GM04503 (cell line): ENCODE results near the gene CENPH.
"Not testable (repeated sequence)": the region's sequence is repeated elsewhere in the genome, so short reads cannot be mapped to it uniquely, and the experiment has no call there.

Source experiments
- DNase-seq: peaks from one replicate; pipeline ENCODE4 v3.0.0-alpha.2; 2012; ENCODE audit warnings: low read depth

Gene CENPH, protein sequence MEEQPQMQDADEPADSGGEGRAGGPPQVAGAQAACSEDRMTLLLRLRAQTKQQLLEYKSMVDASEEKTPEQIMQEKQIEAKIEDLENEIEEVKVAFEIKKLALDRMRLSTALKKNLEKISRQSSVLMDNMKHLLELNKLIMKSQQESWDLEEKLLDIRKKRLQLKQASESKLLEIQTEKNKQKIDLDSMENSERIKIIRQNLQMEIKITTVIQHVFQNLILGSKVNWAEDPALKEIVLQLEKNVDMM

GRCh38 chr5:69189162-69190086 is at the start of gene CENPH:
Gene CENPH, plus strand, starts transcription at chr5:69189583. Its CDS starts 52 bp downstream, at chr5:69189635.
- peak; percentile 66 for DNase-seq

DNA sequence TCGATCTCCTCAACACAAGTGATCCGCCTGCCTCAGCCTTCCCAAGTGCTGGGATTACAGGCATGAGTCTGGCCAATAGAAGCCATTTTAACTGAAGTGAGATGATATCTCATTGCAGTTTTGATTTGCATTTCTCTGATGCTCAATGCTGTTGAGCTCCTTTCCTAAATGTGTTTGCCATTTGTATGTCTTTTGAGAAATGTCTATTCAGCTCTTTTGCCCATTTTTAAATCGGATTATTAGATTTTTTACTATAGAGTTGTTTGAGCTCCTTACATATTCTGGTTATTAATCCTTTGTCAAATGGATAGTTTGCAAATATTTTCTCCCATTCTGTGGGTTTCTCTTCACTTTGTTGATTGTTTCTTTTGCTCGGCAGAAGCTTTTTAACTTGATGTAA is 49.1 kb upstream of the CENPH start:
- DNase-seq: not testable (repeated sequence)

DNA sequence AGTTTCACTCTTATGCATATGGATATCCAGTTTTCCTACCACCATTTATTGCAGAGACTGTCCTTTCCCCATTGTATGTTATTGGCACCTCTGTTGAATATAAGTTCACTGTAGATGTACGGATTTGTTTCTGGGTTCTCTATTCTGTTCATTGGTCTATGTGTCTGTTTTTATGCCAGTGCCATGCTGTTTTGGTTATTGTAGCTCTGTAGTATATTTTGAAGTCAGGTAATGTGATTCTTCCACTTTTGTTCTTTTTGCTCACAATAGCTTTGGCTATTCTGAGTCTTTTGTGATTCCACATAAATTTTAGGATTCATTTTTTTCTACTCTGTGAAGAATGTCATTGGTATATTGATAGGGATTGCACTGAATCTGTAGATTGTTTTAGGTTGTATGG is 48.6 kb upstream of the CENPH start:
- no peak for DNase-seq

DNA sequence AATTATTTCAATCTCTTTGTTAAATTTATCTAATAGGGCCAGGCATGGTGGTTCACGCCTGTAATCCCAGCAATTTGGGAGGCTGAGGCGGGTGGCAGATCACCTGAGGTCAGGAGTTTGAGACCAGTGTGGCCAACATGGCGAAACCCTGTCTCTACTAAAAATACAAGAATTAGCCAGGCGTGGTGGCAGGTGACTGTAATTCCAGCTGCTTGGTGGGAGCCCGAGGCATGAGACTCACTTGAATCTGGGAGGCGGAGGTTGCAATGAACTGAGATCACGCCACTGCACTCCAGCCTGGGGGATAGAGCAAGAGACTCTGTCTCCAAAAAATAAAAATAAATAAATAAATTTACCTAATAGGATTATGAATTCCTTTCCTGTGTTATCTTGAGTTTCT is 40.8 kb upstream of the CENPH start:
- not testable (repeated sequence) for DNase-seq

DNA sequence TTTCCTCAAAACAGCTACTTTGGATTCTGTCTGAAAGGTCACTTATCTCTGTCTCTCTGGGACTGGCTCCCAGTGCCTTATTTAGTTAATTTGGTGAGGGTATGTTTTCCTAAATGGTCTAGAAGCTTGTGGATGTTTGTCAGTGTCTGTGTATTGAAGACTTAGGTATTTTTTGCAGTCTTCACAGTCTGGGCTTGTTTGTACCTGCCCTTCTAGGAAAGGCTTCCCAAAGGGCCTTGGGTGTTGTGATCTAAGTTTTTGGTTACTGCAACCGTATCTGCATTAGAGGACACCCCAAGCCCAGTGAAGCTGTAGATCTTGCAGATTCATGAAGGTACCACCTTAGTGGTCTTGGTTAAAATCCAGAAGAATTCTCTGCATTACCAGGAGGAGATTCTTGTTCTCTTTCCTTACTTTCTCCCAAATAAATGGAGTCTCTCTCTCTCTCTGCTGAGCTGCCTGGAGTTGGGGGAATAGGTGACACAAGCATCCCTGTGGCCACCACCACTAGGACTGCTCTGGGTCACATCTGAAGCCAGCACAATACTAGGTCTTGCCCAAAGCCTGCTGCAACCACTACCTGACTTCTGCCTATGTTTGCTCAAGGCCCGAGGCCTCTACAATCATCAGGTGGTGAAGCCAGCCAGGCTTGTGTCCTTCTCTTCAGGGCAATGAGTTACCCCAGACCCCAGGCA is 40.3 kb upstream of the CENPH start:
- DNase-seq: no peak

DNA sequence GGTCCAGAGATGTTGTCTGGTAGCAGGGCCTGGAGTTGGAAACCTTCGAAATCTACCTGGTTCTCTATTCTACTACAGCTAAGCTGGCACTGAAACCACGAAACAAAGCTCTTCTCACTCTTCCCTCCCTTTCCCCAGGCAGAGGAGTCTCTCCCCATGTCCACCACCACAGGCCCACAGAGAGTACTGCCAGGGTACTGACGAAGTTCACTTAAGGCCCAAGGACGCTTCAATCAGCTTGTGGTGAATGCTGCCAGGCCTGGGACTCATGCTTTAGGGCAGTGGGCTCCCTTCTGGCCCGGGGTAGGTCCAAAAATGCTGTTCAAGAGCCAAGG is 39.7 kb upstream of the CENPH start:
- DNase-seq: no peak

DNA sequence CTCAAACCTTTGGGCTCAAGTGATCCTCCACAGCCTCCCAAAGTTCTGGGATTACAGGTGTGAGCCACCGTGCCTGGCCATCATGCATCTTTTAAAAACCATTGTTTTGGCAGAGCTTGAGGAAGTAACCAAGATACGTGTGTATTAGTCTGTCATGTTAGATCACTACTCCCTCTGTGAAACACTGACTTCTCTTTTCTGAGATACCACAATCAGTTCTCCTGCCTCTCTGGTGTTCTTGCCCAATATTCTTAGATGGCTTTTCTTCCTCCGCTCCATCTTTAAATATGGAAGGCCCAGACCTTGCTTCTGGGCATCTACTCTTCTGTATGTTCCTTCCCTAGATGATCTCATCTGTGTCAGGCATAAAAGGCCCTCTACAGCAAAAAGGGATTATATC is 36.7 kb upstream of the CENPH start:
- DNase-seq: no peak

DNA sequence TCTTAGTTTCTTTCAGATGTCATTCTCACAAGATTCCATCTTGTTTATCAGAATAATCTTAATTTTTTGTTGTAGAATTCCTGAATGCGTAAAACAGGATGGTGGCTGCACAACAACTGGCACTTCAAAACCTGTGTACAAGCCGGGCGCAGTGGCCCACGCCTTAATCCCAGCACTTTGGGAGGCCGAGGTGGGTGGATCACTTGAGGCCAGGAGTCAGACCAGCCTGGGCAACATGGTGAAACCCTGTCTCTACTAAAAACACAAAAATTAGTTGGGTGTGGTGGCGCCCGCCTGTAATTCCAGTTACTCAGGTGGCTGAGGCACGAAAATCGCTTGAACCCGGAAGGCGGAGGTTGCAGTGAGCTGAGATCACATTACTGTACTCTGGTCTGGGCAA is 32.9 kb upstream of the CENPH start:
- DNase-seq: no peak

- DNase-seq: no peak
Measured at GRCh38 chr5:69158039-69158438, 31.3 kb upstream of the CENPH start.

GRCh38 chr5:69160651-69161050 is 28.7 kb upstream of the CENPH start:
- no peak for DNase-seq

DNA sequence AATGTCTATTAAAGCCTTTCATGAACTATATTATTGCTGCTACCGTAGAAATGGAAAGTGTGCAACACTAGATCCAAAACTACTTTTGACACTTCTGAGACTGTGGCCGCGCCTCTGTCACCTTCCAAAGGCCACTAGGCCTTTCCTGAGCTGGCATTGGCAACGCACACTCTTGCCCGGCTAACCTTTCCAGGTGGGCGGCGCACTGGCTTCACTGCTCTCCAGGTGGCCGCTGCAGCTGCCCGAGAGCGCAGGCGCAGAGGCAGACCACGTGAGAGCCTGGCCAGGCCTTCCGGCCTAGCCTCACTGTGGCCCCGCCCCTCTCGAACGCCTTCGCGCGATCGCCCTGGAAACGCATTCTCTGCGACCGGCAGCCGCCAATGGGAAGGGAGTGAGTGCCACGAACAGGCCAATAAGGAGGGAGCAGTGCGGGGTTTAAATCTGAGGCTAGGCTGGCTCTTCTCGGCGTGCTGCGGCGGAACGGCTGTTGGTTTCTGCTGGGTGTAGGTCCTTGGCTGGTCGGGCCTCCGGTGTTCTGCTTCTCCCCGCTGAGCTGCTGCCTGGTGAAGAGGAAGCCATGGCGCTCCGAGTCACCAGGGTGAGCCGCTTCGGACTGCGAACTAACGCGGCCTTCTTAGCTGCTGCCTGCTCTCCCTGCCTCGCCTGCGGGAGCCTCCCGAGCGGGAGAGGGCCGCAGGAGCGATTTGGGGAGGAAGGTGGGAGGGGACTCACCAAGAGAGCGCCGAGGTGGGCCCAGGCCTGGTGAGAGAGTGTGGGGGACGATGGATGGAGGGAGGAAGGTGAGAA is 22.5 kb upstream of the CENPH start, which contains the start of gene CCNB1:
CCNB1 (plus strand) TSS at position 465 of the 807 bp plus-strand sequence; CDS start at position 578, 113 bp downstream.
- DNase-seq: peak; percentile 73

DNA sequence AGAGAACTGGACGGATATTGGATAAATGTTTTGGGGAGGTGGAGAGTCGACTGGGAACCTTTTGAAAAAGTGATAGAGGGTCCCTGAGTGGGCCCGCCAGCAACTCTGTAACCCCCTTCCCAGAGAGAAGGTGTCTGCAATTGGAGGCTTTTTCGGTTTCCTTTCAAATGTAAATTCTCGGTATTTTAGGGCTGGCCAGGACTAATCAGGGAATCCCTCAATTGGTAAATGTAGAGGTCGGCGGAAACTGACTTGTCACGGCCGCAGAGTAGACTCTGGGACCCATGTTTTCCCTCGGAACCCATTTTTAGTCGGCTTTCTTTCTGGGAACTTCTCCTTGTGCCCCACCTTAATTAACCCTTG is 21.9 kb upstream of the CENPH start:
- DNase-seq: no peak

DNA sequence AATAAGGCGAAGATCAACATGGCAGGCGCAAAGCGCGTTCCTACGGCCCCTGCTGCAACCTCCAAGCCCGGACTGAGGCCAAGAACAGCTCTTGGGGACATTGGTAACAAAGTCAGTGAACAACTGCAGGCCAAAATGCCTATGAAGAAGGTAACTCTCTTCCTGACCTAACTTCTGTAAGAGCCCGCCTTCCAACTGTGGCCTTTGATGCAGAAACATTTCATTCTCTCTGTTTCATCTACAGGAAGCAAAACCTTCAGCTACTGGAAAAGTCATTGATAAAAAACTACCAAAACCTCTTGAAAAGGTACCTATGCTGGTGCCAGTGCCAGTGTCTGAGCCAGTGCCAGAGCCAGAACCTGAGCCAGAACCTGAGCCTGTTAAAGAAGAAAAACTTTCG is 21.5 kb upstream of the CENPH start:
- no peak for DNase-seq

DNA sequence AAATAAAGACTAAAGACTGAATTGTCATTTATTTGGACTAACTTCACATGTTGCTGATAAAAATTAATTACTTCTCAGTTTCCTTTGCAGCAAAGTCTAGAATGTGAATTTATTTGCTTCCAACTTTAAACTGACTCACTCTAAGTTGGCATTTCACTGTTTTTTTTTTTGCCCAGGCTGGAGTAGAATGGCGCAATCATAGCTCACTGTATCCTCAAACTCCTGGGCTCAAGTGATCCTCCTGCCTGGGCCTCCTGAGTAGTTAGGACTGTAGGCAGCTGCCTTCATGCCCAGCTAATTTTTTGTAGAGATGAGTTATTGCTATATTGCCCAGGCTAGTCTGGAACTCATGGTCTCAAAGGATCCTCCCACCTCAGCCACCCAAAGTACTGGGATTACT is 18.9 kb upstream of the CENPH start:
- no peak for DNase-seq

GRCh38 chr5:69170969-69171368 is 18.4 kb upstream of the CENPH start:
- no peak for DNase-seq

GRCh38 chr5:69181659-69182293 is 7.6 kb upstream of the CENPH start:
- DNase-seq: not testable (repeated sequence)

- DNase-seq: no peak
Measured at GRCh38 chr5:69184621-69185020, 4.8 kb upstream of the CENPH start.

GRCh38 chr5:69187342-69187741 is 2.0 kb upstream of the CENPH start:
- DNase-seq: no peak

GRCh38 chr5:69188811-69189161 is 597 bp upstream of the CENPH start:
- DNase-seq: no peak

DNA sequence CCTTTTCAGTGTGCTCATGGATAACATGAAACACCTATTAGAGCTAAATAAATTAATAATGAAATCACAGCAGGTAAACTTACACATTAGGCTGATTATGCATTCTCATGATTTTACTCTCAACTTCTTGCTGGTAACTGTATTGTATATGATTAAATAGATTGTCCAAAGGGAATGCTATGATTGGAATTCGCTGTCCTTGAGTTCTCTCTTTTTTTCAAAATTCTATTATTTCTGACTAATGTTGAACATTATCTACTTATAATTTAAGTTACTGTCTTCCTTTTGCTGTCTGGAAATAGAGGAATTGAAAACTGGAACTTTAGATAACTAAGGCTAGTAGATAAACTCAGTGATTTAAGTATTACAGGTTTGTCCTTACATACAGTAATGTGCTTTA is 13.1 kb downstream of the CENPH start:
- no peak for DNase-seq

GRCh38 chr5:69206528-69207190 is 17.3 kb downstream of the CENPH start:
- DNase-seq: no peak
